Measurements from ENCODE around the gene DHTKD1.
A peak's percentile ranks its signal among the peaks of the same experiment; 100 is the strongest.
"Not testable (repeated sequence)": the region's sequence is repeated elsewhere in the genome, so short reads cannot be mapped to it uniquely, and the experiment has no call there.

Gene DHTKD1

GRCh38 chr10:12062754-12063482 is 5.8 kb upstream of the DHTKD1 start:
- DNase-seq (ENCODE audit: low read depth in 1 of 2, low spot score in 1 of 2) = no peak

- DNase-seq (ENCODE audit: low read depth in 1 of 2, low spot score in 1 of 2) = no peak
Measured at GRCh38 chr10:12063483-12063818, 5.3 kb upstream of the DHTKD1 start.

- DNase-seq (ENCODE audit: low read depth in 1 of 2, low spot score in 1 of 2) = no peak
Measured at GRCh38 chr10:12067336-12067735, 1.4 kb upstream of the DHTKD1 start.

- DNase-seq (ENCODE audit: low read depth in 1 of 2, low spot score in 1 of 2) = not testable (repeated sequence)
Measured at GRCh38 chr10:12071441-12071840, 2.7 kb downstream of the DHTKD1 start.

GRCh38 chr10:12073526-12073925 is 4.8 kb downstream of the DHTKD1 start:
- no peak for DNase-seq (ENCODE audit: low read depth in 1 of 2, low spot score in 1 of 2)

- no peak for DNase-seq (ENCODE audit: low read depth in 1 of 2, low spot score in 1 of 2)
Measured at GRCh38 chr10:12077580-12078180, 8.9 kb downstream of the DHTKD1 start.

GRCh38 chr10:12081470-12081869 is 12.7 kb downstream of the DHTKD1 start:
- DNase-seq (ENCODE audit: low read depth in 1 of 2, low spot score in 1 of 2) = no peak

GRCh38 chr10:12081879-12082557 is 13.3 kb downstream of the DHTKD1 start:
- no peak for DNase-seq (ENCODE audit: low read depth in 1 of 2, low spot score in 1 of 2)

- no peak for DNase-seq (ENCODE audit: low read depth in 1 of 2, low spot score in 1 of 2)
Measured at GRCh38 chr10:12088919-12089318, 20.2 kb downstream of the DHTKD1 start.

GRCh38 chr10:12091421-12091820 is 22.7 kb downstream of the DHTKD1 start:
- no peak for DNase-seq (ENCODE audit: low read depth in 1 of 2, low spot score in 1 of 2)

- DNase-seq (ENCODE audit: low read depth in 1 of 2, low spot score in 1 of 2) = not testable (repeated sequence)
Measured at GRCh38 chr10:12097361-12097760, 28.6 kb downstream of the DHTKD1 start.

- DNase-seq (ENCODE audit: low read depth in 1 of 2, low spot score in 1 of 2) = no peak
Measured at GRCh38 chr10:12097791-12098190, 29.0 kb downstream of the DHTKD1 start.

GRCh38 chr10:12098966-12099365 is 30.2 kb downstream of the DHTKD1 start:
- no peak for DNase-seq (ENCODE audit: low read depth in 1 of 2, low spot score in 1 of 2)

- no peak for DNase-seq (ENCODE audit: low read depth in 1 of 2, low spot score in 1 of 2)
Measured at GRCh38 chr10:12103802-12104201, 35.0 kb downstream of the DHTKD1 start.

GRCh38 chr10:12107781-12108180 is 39.0 kb downstream of the DHTKD1 start:
- DNase-seq (ENCODE audit: low read depth in 1 of 2, low spot score in 1 of 2) = no peak

GRCh38 chr10:12109286-12109685 is 40.5 kb downstream of the DHTKD1 start:
- DNase-seq (ENCODE audit: low read depth in 1 of 2, low spot score in 1 of 2) = no peak

- DNase-seq (ENCODE audit: low read depth in 1 of 2, low spot score in 1 of 2) = no peak
Measured at GRCh38 chr10:12111528-12111927, 42.8 kb downstream of the DHTKD1 start.

- DNase-seq (ENCODE audit: low read depth in 1 of 2, low spot score in 1 of 2) = no peak
Measured at GRCh38 chr10:12113627-12114026, 44.9 kb downstream of the DHTKD1 start.

GRCh38 chr10:12121673-12122072 is 52.9 kb downstream of the DHTKD1 start:
- DNase-seq (ENCODE audit: low read depth in 1 of 2, low spot score in 1 of 2) = no peak

GRCh38 chr10:12129222-12130111 is 60.7 kb downstream of the DHTKD1 start, which contains the start of gene SEC61A2:
Gene SEC61A2 (plus strand): TSS chr10:12129677. CDS start chr10:12129788, 111 bp downstream.
- DNase-seq (ENCODE audit: low read depth in 1 of 2, low spot score in 1 of 2) = peak; percentile 97 to 99

GRCh38 chr10:12130237-12130872 is 61.6 kb downstream of the DHTKD1 start:
- DNase-seq (ENCODE audit: low read depth in 1 of 2, low spot score in 1 of 2) = no peak
